OCI-LY1 (cell line): Measurements from ENCODE around the gene P2RY6.

Experiments used
- CTCF ChIP-seq: fragments of 200-600 bp; sonication (generic), shearing (Covaris generic); IDR thresholded peaks from 2 replicates; pipeline ENCODE4 v1.5.1; 2017; ENCODE audit warnings: mild to moderate bottlenecking, antibody characterized with exemption, low read length, moderate library complexity, mixed read lengths
- EZH2 ChIP-seq: fragments of 200-600 bp; sonication (generic), shearing (Covaris generic); IDR thresholded peaks from 2 replicates; pipeline ENCODE4 v1.8.0; 2017; ENCODE audit warnings: borderline replicate concordance, mixed run types, mild to moderate bottlenecking, antibody characterized with exemption, low read length, moderate library complexity, mixed read lengths

GRCh38 chr11:73333173-73333572 is 61.0 kb downstream of the P2RY6 start:
- TF ChIP-seq EZH2 (no peak), CTCF (no peak)
